Right cardiac atrium (tissue), 5 donors: ENCODE data around the gene KRT6B. TPM values are rescaled to one million over a fixed set of nuclear protein-coding genes. Genes with fewer than 3 reads are reported as not detected.

Experiments used
- ATAC-seq, 2 donors: fragments of 200-7000 bp; cut with Tn5 transposase; one replicate each; pipeline versions ENCODE4 v1.8.0 to v1.9.1; 2020; ENCODE audit warnings: moderate library complexity in 2 of 2, mild to moderate bottlenecking in 1 of 2
- DNase-seq, 3 donors: peaks; one replicate each; pipeline ENCODE4 v3.0.0-alpha.2; 2020
- H3K27ac ChIP-seq: one replicate; pipeline ENCODE4 v1.5.1; 2013; ENCODE audit warnings: mild to moderate bottlenecking, low read length, control low read depth, moderate library complexity
- H3K27me3 ChIP-seq: one replicate; pipeline ENCODE4 v1.6.1; 2013; ENCODE audit not compliant: control insufficient read depth, insufficient read depth
- H3K4me1 ChIP-seq: one replicate; pipeline ENCODE4 v1.6.1; 2013; ENCODE audit warnings: low read length; ENCODE audit not compliant: control insufficient read depth, insufficient read depth
- H3K4me3 ChIP-seq: one replicate; pipeline ENCODE4 v1.5.1; 2013; ENCODE audit warnings: low read length, control low read depth
- H3K9me3 ChIP-seq: one replicate; pipeline ENCODE4 v1.6.1; 2013; ENCODE audit warnings: low read length; ENCODE audit not compliant: control insufficient read depth
- WGBS: extraction: QIAGEN DNeasy Blood & Tissue Kit; methylation state at CpG from one replicate; pipeline ENCODE4 v1.1.7; 2013; 5-methylcytosine and 5-hydroxymethylcytosine counted together
- intact Hi-C, 4 donors: fragments of 100-400 bp; cut with DNase I; formaldehyde crosslinking; loops; one replicate each; pipeline versions ENCODE4 v1.11.0 to v1.14.0; 2022 to 2023
- polyA plus RNA-seq: library from polyadenylated mRNA; stranded (reverse); fragments of 200-250 nt; gene quantifications from one replicate; pipeline ENCODE4 v1.2.3, GENCODE V29; 2013
- total RNA-seq, 4 donors: library from RNA; stranded (reverse); fragmentation: NEBNext Ultra II Directional; extraction: Animal tissue kit (Norgen Biotek cat#: 25700); gene quantifications; one replicate each; pipeline ENCODE4 v1.2.1, GENCODE V29; 2021
- donor health status: healthy with polysubstance abuse.
- donor health status: DM: no; HTN: yes; CAD: no.
- donor health status: DM: no; HTN: no; CAD: no.
- donor health status: DM: no; HTN: yes; CAD: no; lungs with severe emphysema.
- donor health status: DM: yes; HTN: yes; CAD: no.

Gene KRT6B
- total and polyA plus RNA-seq, 5 donors, result not detected

GRCh38 chr12:52444647-52445595, 7.0 kb downstream of the KRT6B start:
- intact Hi-C loops, result no loop called here
- Histone ChIP-seq H3K27me3 (no peaks in the 10 kb centered on the region), H3K4me1 (no peaks in the 10 kb centered on the region), H3K27ac (no peak overlapping the region), H3K4me3 (no peak overlapping the region), H3K9me3 (no peaks in the 10 kb centered on the region)
- DNase-seq, result no peak
- 65% methylated on average over 10 of the region's 10 CpGs for WGBS
- no peak for ATAC-seq

GRCh38 chr12:52443966-52444365, 8.0 kb downstream of the KRT6B start:
- Histone ChIP-seq H3K4me1 (no peaks in the 10 kb centered on the region), H3K9me3 (no peaks in the 10 kb centered on the region), H3K4me3 (no peak overlapping the region), H3K27me3 (no peaks in the 10 kb centered on the region), H3K27ac (no peak overlapping the region)
- ATAC-seq (no peak), DNase-seq (no peak)
- WGBS, result 84% methylated on average over 3 of the region's 3 CpGs
- intact Hi-C loops, result no loop called here

- WGBS, result 19% methylated on average over 6 of the region's 6 CpGs
- ATAC-seq (peak; percentile 42 to 66), DNase-seq (peak in 1 of 3 donors; percentile 61)
- Histone ChIP-seq H3K27ac (no peak overlapping the region), H3K4me1 (no peaks in the 10 kb centered on the region), H3K9me3 (no peaks in the 10 kb centered on the region), H3K4me3 (no peak overlapping the region), H3K27me3 (no peaks in the 10 kb centered on the region)
- intact Hi-C loops, result no loop called here
Measured at GRCh38 chr12:52442600-52443061, 9.3 kb downstream of the KRT6B start.

GRCh38 chr12:52441320-52441911, 10.5 kb downstream of the KRT6B start:
- Histone ChIP-seq H3K4me3 (no peak overlapping the region), H3K9me3 (no peaks in the 10 kb centered on the region), H3K27me3 (no peaks in the 10 kb centered on the region), H3K4me1 (no peaks in the 10 kb centered on the region), H3K27ac (no peak overlapping the region)
- DNase-seq (no peak), ATAC-seq (no peak)
- intact Hi-C loops, result no loop called here
- 59% methylated on average over 9 of the region's 9 CpGs for WGBS

GRCh38 chr12:52440821-52441319, 11.1 kb downstream of the KRT6B start:
- no peak for DNase-seq
- intact Hi-C loops, result no loop called here
- no peaks in the 10 kb centered on the region for H3K9me3 ChIP-seq
- no peaks in the 10 kb centered on the region for H3K4me1 ChIP-seq
- no peak overlapping the region for H3K27ac ChIP-seq
- WGBS, result 74% methylated on average over 5 of the region's 5 CpGs
- no peaks in the 10 kb centered on the region for H3K27me3 ChIP-seq
- no peak for ATAC-seq
- no peak overlapping the region for H3K4me3 ChIP-seq

GRCh38 chr12:52439845-52440244, 12.1 kb downstream of the KRT6B start:
- no peak overlapping the region for H3K4me3 ChIP-seq
- no peak overlapping the region for H3K27ac ChIP-seq
- intact Hi-C loops, result no loop called here
- no peaks in the 10 kb centered on the region for H3K4me1 ChIP-seq
- ATAC-seq (no peak), DNase-seq (no peak)
- no peaks in the 10 kb centered on the region for H3K9me3 ChIP-seq
- 65% methylated on average over 2 of the region's 2 CpGs for WGBS
- H3K27me3 ChIP-seq, result no peaks in the 10 kb centered on the region

GRCh38 chr12:52439420-52439819, 12.5 kb downstream of the KRT6B start:
- no peaks in the 10 kb centered on the region for H3K9me3 ChIP-seq
- H3K27me3 ChIP-seq, result no peaks in the 10 kb centered on the region
- no peak for DNase-seq
- no peak overlapping the region for H3K27ac ChIP-seq
- ATAC-seq, result no peak
- no peak overlapping the region for H3K4me3 ChIP-seq
- WGBS, result 77% methylated on average over 8 of the region's 8 CpGs
- intact Hi-C loops, result no loop called here
- no peaks in the 10 kb centered on the region for H3K4me1 ChIP-seq

- DNase-seq (no peak), ATAC-seq (no peak)
- WGBS, result 86% methylated on average over 8 of the region's 8 CpGs
- no peak overlapping the region for H3K4me3 ChIP-seq
- H3K4me1 ChIP-seq, result no peaks in the 10 kb centered on the region
- no peaks in the 10 kb centered on the region for H3K9me3 ChIP-seq
- no peak overlapping the region for H3K27ac ChIP-seq
- no peaks in the 10 kb centered on the region for H3K27me3 ChIP-seq
- intact Hi-C loops, result no loop called here
Measured at GRCh38 chr12:52438305-52439301, 13.3 kb downstream of the KRT6B start.

GRCh38 chr12:52437508-52437907, 14.4 kb downstream of the KRT6B start:
- no peak overlapping the region for H3K4me3 ChIP-seq
- peak in 1 of 2 donors; percentile 3 for ATAC-seq

GRCh38 chr12:52436828-52437474, 15.0 kb downstream of the KRT6B start:
- Histone ChIP-seq H3K27me3 (no peaks in the 10 kb centered on the region), H3K4me3 (no peak overlapping the region), H3K4me1 (no peaks in the 10 kb centered on the region), H3K9me3 (no peaks in the 10 kb centered on the region), H3K27ac (no peak overlapping the region)
- ATAC-seq (peak in 1 of 2 donors; percentile 32), DNase-seq (no peak)
- intact Hi-C loops, result no loop called here
- WGBS, result 64% methylated on average over 9 of the region's 9 CpGs

More at GRCh38 chr12:52437508-52437907, 14.4 kb downstream of the KRT6B start:
- intact Hi-C loops, result no loop called here
- no peaks in the 10 kb centered on the region for H3K4me1 ChIP-seq
- H3K9me3 ChIP-seq, result no peaks in the 10 kb centered on the region
- no peak for DNase-seq
- no peak overlapping the region for H3K27ac ChIP-seq
- WGBS, result 72% methylated on average over 9 of the region's 9 CpGs
- no peaks in the 10 kb centered on the region for H3K27me3 ChIP-seq
